K562 (cell line): ENCODE measurements around the gene CEMP1. TPM values are rescaled to one million over a fixed set of nuclear protein-coding genes. Genes with fewer than 3 reads are reported as not detected.
A peak's percentile ranks its signal among the peaks of the same experiment; 100 is the strongest.

Experiments used
- FOXK2 ChIP-seq, 2 experiments: fragments of 450-650 bp; IDR thresholded peaks in 1 of 2; conservative IDR thresholded peaks in 1 of 2; 2 replicates each; pipeline ENCODE4 v1.6.1; 2016; ENCODE audit warnings: low read depth in 2 of 2, mild to moderate bottlenecking in 1 of 2
- KLF16 ChIP-seq: IDR thresholded peaks from 2 replicates; pipeline ENCODE4 v1.6.1; 2016; ENCODE audit warnings: antibody characterized with exemption
- KLF6 ChIP-seq: fragments of 250-450 bp; sonication (Bioruptor Pico); IDR thresholded peaks from 2 replicates; pipeline ENCODE4 v1.4.0; 2020; ENCODE audit warnings: mild to moderate bottlenecking, moderate library complexity, borderline replicate concordance
- L3MBTL2 ChIP-seq: fragments of 450-650 bp; IDR thresholded peaks from 2 replicates; pipeline ENCODE4 v1.6.1; 2016; ENCODE audit warnings: mild to moderate bottlenecking, moderate library complexity
- MECOM ChIP-seq: fragments of 250-450 bp; sonication (Bioruptor Pico); IDR thresholded peaks from 2 replicates; pipeline ENCODE4 v1.8.0; 2022; ENCODE audit warnings: inconsistent platforms
- PML ChIP-seq: IDR thresholded peaks from 2 replicates; pipeline ENCODE4 v1.6.1; 2012; ENCODE audit warnings: low read length, inconsistent platforms
- POLR2G ChIP-seq: fragments of 200-400 bp; formaldehyde crosslinking; IDR thresholded peaks from 2 replicates; pipeline ENCODE4 v1.6.1; 2017; ENCODE audit warnings: low read depth, mild to moderate bottlenecking, antibody characterized with exemption, low read length, moderate library complexity
- POLR2H ChIP-seq: IDR thresholded peaks from 2 replicates; pipeline ENCODE4 v1.6.1; 2016; ENCODE audit warnings: missing genetic modification characterization, low read depth, mild to moderate bottlenecking, control low read depth, missing compliant biosample characterization, moderate library complexity
- PTBP1 ChIP-seq: fragments of 200-400 bp; formaldehyde crosslinking; IDR thresholded peaks from 2 replicates; pipeline ENCODE4 v1.6.1; 2017; ENCODE audit warnings: low read depth, low read length
- RAD51 ChIP-seq: fragments of 450-650 bp; IDR thresholded peaks from 2 replicates; pipeline ENCODE4 v1.7.1; 2016; ENCODE audit warnings: low read depth, mild to moderate bottlenecking, borderline replicate concordance
- RBM22 ChIP-seq: fragments of 200-400 bp; formaldehyde crosslinking; IDR thresholded peaks from 2 replicates; pipeline ENCODE4 v1.6.1; 2018; ENCODE audit warnings: low read length, low read depth; ENCODE audit not compliant: poor library complexity, severe bottlenecking
- TEAD1 ChIP-seq, 2 experiments: fragments of 450-650 bp in 1 of 2; sonication (generic) in 1 of 2; formaldehyde crosslinking; IDR thresholded peaks; 2 replicates each; pipeline versions ENCODE4 v1.4.0 to v1.8.0; 2020 to 2022; ENCODE audit warnings: mild to moderate bottlenecking in 2 of 2, missing genetic modification reagents in 1 of 2
- THRA ChIP-seq: fragments of 450-650 bp; IDR thresholded peaks from 2 replicates; pipeline ENCODE4 v1.6.1; 2017; ENCODE audit warnings: mild to moderate bottlenecking, moderate library complexity
- ZKSCAN1 ChIP-seq: fragments of 150-350 bp; IDR thresholded peaks from 2 replicates; pipeline ENCODE4 v1.6.1; 2016; ENCODE audit warnings: low read depth, low read length
- ZNF707 ChIP-seq: fragments of 250-450 bp; sonication (Bioruptor Pico); conservative IDR thresholded peaks from 2 replicates; pipeline ENCODE4 v1.8.0; 2022; ENCODE audit warnings: inconsistent platforms, mild to moderate bottlenecking, moderate library complexity
- polyA plus RNA-seq, 8 experiments: library from polyadenylated mRNA; depleted of rRNA in 4 of 8; stranded (reverse) in 5 of 8; unstranded in 3 of 8; fragments of >200 nt; fragmentation: Nextera tagmentation in 2 of 8; fragmentation: Illumina TruSeq in 1 of 8; extraction: Ambion mirVana in 2 of 8; extraction: Trizol in 1 of 8; gene quantifications; 2 replicates each; pipeline versions ENCODE4 v1.2.1 to v1.2.3, GENCODE V29; 2011 to 2014; ENCODE audit warnings: inconsistent platforms in 1 of 8, missing spikeins in 1 of 8
- total RNA-seq, 7 experiments: library from RNA; depleted of rRNA in 6 of 7; stranded (reverse); fragments of >200 nt in 6 of 7; fragmentation: Illumina TruSeq in 2 of 7; extraction: Trizol in 2 of 7; gene quantifications; 2 replicates each; pipeline versions ENCODE4 v1.2.1 to v1.2.3, GENCODE V29; 2011 to 2021; ENCODE audit warnings: low replicate concordance in 1 of 7
- TF ChIP-seq, protein P1 (sequence below): sonication (generic); formaldehyde crosslinking; IDR thresholded peaks from 2 replicates; pipeline ENCODE4 v1.8.0; 2022; ENCODE audit warnings: mild to moderate bottlenecking, missing genetic modification reagents, borderline replicate concordance
- TF ChIP-seq, protein P2 (sequence below), 2 experiments: fragments of 450-650 bp in 1 of 2; sonication (generic) in 1 of 2; formaldehyde crosslinking; conservative IDR thresholded peaks; 2 replicates each; pipeline versions ENCODE4 v1.4.0 to v1.8.1; 2020 to 2022; ENCODE audit warnings: mild to moderate bottlenecking in 1 of 2, missing genetic modification reagents in 1 of 2
- TF ChIP-seq, protein P3 (sequence below): fragments of 450-650 bp; formaldehyde crosslinking; IDR thresholded peaks from 2 replicates; pipeline ENCODE4 v1.4.0; 2020; ENCODE audit warnings: mild to moderate bottlenecking, mixed read lengths
- TF ChIP-seq, protein P4 (sequence below): sonication (generic); formaldehyde crosslinking; IDR thresholded peaks from 2 replicates; pipeline ENCODE4 v1.8.1; 2023; ENCODE audit warnings: mild to moderate bottlenecking, missing genetic modification reagents

Gene CEMP1
- total and polyA plus RNA-seq, 9 of the 15 experiments (the other 6 are each of a cell fraction or from before 2014, with no cell fraction given), result 0.05 to 0.45 TPM; not detected in 7

GRCh38 chr16:2513405-2514332, 17.5 kb downstream of the CEMP1 start, which contains the start of gene ATP6V0C (continued):
- TF ChIP-seq, protein P1, sequence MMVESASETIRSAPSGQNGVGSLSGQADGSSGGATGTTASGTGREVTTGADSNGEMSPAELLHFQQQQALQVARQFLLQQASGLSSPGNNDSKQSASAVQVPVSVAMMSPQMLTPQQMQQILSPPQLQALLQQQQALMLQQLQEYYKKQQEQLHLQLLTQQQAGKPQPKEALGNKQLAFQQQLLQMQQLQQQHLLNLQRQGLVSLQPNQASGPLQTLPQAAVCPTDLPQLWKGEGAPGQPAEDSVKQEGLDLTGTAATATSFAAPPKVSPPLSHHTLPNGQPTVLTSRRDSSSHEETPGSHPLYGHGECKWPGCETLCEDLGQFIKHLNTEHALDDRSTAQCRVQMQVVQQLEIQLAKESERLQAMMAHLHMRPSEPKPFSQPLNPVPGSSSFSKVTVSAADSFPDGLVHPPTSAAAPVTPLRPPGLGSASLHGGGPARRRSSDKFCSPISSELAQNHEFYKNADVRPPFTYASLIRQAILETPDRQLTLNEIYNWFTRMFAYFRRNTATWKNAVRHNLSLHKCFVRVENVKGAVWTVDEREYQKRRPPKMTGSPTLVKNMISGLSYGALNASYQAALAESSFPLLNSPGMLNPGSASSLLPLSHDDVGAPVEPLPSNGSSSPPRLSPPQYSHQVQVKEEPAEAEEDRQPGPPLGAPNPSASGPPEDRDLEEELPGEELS, result peak; percentile 60; the same call in 1 of the 2 replicates
- TF ChIP-seq, protein P2, sequence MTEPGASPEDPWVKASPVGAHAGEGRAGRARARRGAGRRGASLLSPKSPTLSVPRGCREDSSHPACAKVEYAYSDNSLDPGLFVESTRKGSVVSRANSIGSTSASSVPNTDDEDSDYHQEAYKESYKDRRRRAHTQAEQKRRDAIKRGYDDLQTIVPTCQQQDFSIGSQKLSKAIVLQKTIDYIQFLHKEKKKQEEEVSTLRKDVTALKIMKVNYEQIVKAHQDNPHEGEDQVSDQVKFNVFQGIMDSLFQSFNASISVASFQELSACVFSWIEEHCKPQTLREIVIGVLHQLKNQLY (CRISPR knock-in tag; conservative IDR thresholded peaks at IDR 0.05), result no peak
- TF ChIP-seq, protein P3, sequence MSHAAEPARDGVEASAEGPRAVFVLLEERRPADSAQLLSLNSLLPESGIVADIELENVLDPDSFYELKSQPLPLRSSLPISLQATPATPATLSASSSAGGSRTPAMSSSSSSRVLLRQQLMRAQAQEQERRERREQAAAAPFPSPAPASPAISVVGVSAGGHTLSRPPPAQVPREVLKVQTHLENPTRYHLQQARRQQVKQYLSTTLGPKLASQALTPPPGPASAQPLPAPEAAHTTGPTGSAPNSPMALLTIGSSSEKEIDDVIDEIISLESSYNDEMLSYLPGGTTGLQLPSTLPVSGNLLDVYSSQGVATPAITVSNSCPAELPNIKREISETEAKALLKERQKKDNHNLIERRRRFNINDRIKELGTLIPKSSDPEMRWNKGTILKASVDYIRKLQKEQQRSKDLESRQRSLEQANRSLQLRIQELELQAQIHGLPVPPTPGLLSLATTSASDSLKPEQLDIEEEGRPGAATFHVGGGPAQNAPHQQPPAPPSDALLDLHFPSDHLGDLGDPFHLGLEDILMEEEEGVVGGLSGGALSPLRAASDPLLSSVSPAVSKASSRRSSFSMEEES (CRISPR knock-in tag), result peak; percentile 97
- TF ChIP-seq KLF16, result no peak
- no peak for TF ChIP-seq ZNF707
- peak; percentile 90 for TF ChIP-seq L3MBTL2
- peak; percentile 90 for TF ChIP-seq POLR2H (tag)
- peak; percentile 72; the same call in 1 of the 2 replicates for TF ChIP-seq PML
- peak; percentile 54 to 68; a peak in 2 of 4 replicates for TF ChIP-seq TEAD1 (CRISPR knock-in tag; IDR thresholded peaks at IDR 0.05)
- TF ChIP-seq RAD51, result peak; percentile 79
- no peak for TF ChIP-seq THRA
- no peak for TF ChIP-seq MECOM (CRISPR knock-in tag)
- peak; percentile 93 for TF ChIP-seq POLR2G
- TF ChIP-seq FOXK2 (conservative IDR thresholded peaks at IDR 0.05 in 1 of 2, IDR thresholded peaks at IDR 0.05 in 1 of 2; ENCODE audit: low read depth in 2 of 2), result peak in 1 of 2 experiments; percentile 92; a peak in 2 of 4 replicates
- TF ChIP-seq PTBP1, result no peak
- TF ChIP-seq, protein P4, sequence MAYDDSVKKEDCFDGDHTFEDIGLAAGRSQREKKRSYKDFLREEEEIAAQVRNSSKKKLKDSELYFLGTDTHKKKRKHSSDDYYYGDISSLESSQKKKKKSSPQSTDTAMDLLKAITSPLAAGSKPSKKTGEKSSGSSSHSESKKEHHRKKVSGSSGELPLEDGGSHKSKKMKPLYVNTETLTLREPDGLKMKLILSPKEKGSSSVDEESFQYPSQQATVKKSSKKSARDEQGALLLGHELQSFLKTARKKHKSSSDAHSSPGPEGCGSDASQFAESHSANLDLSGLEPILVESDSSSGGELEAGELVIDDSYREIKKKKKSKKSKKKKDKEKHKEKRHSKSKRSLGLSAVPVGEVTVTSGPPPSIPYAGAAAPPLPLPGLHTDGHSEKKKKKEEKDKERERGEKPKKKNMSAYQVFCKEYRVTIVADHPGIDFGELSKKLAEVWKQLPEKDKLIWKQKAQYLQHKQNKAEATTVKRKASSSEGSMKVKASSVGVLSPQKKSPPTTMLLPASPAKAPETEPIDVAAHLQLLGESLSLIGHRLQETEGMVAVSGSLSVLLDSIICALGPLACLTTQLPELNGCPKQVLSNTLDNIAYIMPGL (CRISPR knock-in tag), result peak; percentile 71; the same call in 1 of the 2 replicates
- TF ChIP-seq RBM22, result peak; percentile 63
- TF ChIP-seq KLF6, result no peak
- TF ChIP-seq ZKSCAN1, result no peak
